ENCODE measurements around the gene SYNPO2. TPM values are rescaled to one million over a fixed set of nuclear protein-coding genes. Genes with fewer than 3 reads are reported as not detected.

Gene SYNPO2
- total and polyA plus RNA-seq, 2 donors (not counting 1 experiment from before 2014, with no cell fraction given), result 0.03 to 0.20 TPM

- no peak overlapping the region for H3K4me3 ChIP-seq (ENCODE audit: control extremely low read depth in 1 of 5, extremely low read depth in 1 of 5, insufficient read depth in 1 of 5, low read depth in 2 of 5, low read length in 4 of 5)
- H3K36me3 ChIP-seq (replicated peaks in 1 of 2; ENCODE audit: control extremely low read depth in 1 of 2, control insufficient read depth in 1 of 2, extremely low read depth in 1 of 2, insufficient read depth in 2 of 2, low read length in 1 of 2), result no peaks in the 10 kb centered on the region
- peaks cover 0 to 8% (median 1%) of the 10 kb centered on the region in 4 experiments for H3K27me3 ChIP-seq (replicated peaks in 1 of 4; ENCODE audit: control extremely low read depth in 1 of 4, control insufficient read depth in 3 of 4, insufficient read depth in 4 of 4, low read length in 3 of 4)
- no peak for ATAC-seq (ENCODE audit: low read depth)
- Mint-ChIP-seq H3K9me3 (ENCODE audit: insufficient read depth) (no peaks in the 10 kb centered on the region), H3K4me3 (no peak overlapping the region), H3K27me3 (peaks cover 24% of the 10 kb centered on the region), H3K27ac (no peak overlapping the region), H3K4me1 (no peaks in the 10 kb centered on the region)
- CTCF ChIA-PET, result no interaction called here
- no peaks in the 10 kb centered on the region for H4K20me1 ChIP-seq (ENCODE audit: control insufficient read depth, insufficient read depth, low read length, poor library complexity, severe bottlenecking)
- intact Hi-C loops (cut with micrococcal nuclease), result no loop called here
- H2AFZ ChIP-seq (ENCODE audit: insufficient read depth, low read depth, low read length, poor library complexity, severe bottlenecking), result no peak overlapping the region
- no peaks in the 10 kb centered on the region for H3K79me2 ChIP-seq (ENCODE audit: control insufficient read depth, insufficient read depth, low read length)
- no peaks in the 10 kb centered on the region for H3K9me3 ChIP-seq (ENCODE audit: control extremely low read depth in 1 of 3, control insufficient read depth in 2 of 3, insufficient read depth in 1 of 3, low read length in 2 of 3)
- H3K4me1 ChIP-seq (ENCODE audit: control insufficient read depth in 2 of 2, insufficient read depth in 2 of 2, low read length in 2 of 2), result no peaks in the 10 kb centered on the region
- no peak overlapping the region for H3K27ac ChIP-seq (ENCODE audit: low read length in 2 of 2)
- H3K4me2 ChIP-seq (replicated peaks; ENCODE audit: low read depth, low read length, poor library complexity, severe bottlenecking), result no peak overlapping the region
- DNase-seq, result no peak
- H3K9ac ChIP-seq (ENCODE audit: low read length), result no peak overlapping the region
- no CpG with 5 or more reads among the region's 3 CpGs for WGBS (ENCODE audit: insufficient coverage)
- TF ChIP-seq EZH2 (IDR thresholded peaks at IDR 0.05; ENCODE audit: borderline replicate concordance, insufficient read depth, low read depth, low read length, poor library complexity, severe bottlenecking), result no peak
- no peak for TF ChIP-seq CTCF (IDR thresholded peaks at IDR 0.05)
- POLR2A ChIA-PET, result no interaction called here
Observed at GRCh38 chr4:118923891-118924290, 35.2 kb downstream of the SYNPO2 start.

DNA sequence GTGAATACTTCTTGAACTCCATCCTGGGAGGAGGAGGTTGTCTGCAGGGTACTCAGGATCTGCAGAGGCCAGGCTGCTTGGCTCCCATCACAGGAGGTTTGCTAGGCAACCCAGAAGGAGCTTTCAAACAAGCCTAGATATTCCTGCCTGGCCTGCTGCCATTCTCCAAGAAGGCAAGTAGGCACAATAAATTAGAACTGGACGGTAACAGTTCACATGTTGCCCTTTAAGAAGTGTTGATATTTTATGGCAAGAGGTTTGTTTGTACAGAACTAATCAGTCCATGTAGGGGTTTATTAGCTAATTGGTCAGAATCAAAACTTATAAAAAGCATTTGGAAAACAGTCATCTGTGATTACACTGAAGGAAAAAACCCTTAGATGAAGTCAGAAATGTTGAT is 39.3 kb downstream of the SYNPO2 start:
- Histone ChIP-seq H3K4me3 (ENCODE audit: control extremely low read depth in 1 of 5, extremely low read depth in 1 of 5, insufficient read depth in 1 of 5, low read depth in 2 of 5, low read length in 4 of 5) (no peak overlapping the region), H3K4me2 (replicated peaks; ENCODE audit: low read depth, low read length, poor library complexity, severe bottlenecking) (no peak overlapping the region), H3K27me3 (replicated peaks in 1 of 4; ENCODE audit: control extremely low read depth in 1 of 4, control insufficient read depth in 3 of 4, insufficient read depth in 4 of 4, low read length in 3 of 4) (peaks cover 0 to 4% (median 0%) of the 10 kb centered on the region in 4 experiments), H3K36me3 (replicated peaks in 1 of 2; ENCODE audit: control extremely low read depth in 1 of 2, control insufficient read depth in 1 of 2, extremely low read depth in 1 of 2, insufficient read depth in 2 of 2, low read length in 1 of 2) (no peaks in the 10 kb centered on the region), H2AFZ (ENCODE audit: insufficient read depth, low read depth, low read length, poor library complexity, severe bottlenecking) (no peak overlapping the region), H3K27ac (ENCODE audit: low read length in 2 of 2) (no peak overlapping the region), H4K20me1 (ENCODE audit: control insufficient read depth, insufficient read depth, low read length, poor library complexity, severe bottlenecking) (no peaks in the 10 kb centered on the region), H3K79me2 (ENCODE audit: control insufficient read depth, insufficient read depth, low read length) (no peaks in the 10 kb centered on the region), H3K9me3 (ENCODE audit: control extremely low read depth in 1 of 3, control insufficient read depth in 2 of 3, insufficient read depth in 1 of 3, low read length in 2 of 3) (no peaks in the 10 kb centered on the region), H3K9ac (ENCODE audit: low read length) (no peak overlapping the region), H3K4me1 (ENCODE audit: control insufficient read depth in 2 of 2, insufficient read depth in 2 of 2, low read length in 2 of 2) (no peaks in the 10 kb centered on the region)
- ATAC-seq (ENCODE audit: low read depth) (no peak), DNase-seq (no peak)
- TF ChIP-seq CTCF (IDR thresholded peaks at IDR 0.05) (no peak), EZH2 (IDR thresholded peaks at IDR 0.05; ENCODE audit: borderline replicate concordance, insufficient read depth, low read depth, low read length, poor library complexity, severe bottlenecking) (no peak)
- intact Hi-C loops (cut with micrococcal nuclease), result no loop called here
- WGBS (ENCODE audit: insufficient coverage), result 100% methylated on average over 1 of the region's 1 CpG
- Mint-ChIP-seq H3K27ac (no peak overlapping the region), H3K9me3 (ENCODE audit: insufficient read depth) (no peaks in the 10 kb centered on the region), H3K4me1 (no peaks in the 10 kb centered on the region), H3K4me3 (no peak overlapping the region), H3K27me3 (peaks cover 7% of the 10 kb centered on the region)
- ChIA-PET POLR2A (no interaction called here), CTCF (no interaction called here)

Data from B cell (primary cell).